ENCODE measurements around the gene PBX3.

GRCh38 chr9:125932746-125933455, 185.7 kb downstream of the PBX3 start:
- TF ChIP-seq ATF2 (CRISPR knock-in tag; IDR thresholded peaks at IDR 0.05) (no peak), CCAR2 (IDR thresholded peaks at IDR 0.05; ENCODE audit: low read depth, low read length) (no peak), EP300 (IDR thresholded peaks at IDR 0.05; ENCODE audit: low read length) (no peak), NFXL1 (CRISPR knock-in tag; IDR thresholded peaks at IDR 0.05) (no peak), ILF3 (IDR thresholded peaks at IDR 0.05; ENCODE audit: borderline replicate concordance) (no peak), NR2C1 (IDR thresholded peaks at IDR 0.05) (no peak), NR2C1 (tag; IDR thresholded peaks at IDR 0.05) (no peak), SMARCE1 (IDR thresholded peaks at IDR 0.05) (no peak)
